ENCODE measurements around the gene FHIP1B.
"Not testable (repeated sequence)": the region's sequence is repeated elsewhere in the genome, so short reads cannot be mapped to it uniquely, and the experiment has no call there.

FHIP1B gene

DNA sequence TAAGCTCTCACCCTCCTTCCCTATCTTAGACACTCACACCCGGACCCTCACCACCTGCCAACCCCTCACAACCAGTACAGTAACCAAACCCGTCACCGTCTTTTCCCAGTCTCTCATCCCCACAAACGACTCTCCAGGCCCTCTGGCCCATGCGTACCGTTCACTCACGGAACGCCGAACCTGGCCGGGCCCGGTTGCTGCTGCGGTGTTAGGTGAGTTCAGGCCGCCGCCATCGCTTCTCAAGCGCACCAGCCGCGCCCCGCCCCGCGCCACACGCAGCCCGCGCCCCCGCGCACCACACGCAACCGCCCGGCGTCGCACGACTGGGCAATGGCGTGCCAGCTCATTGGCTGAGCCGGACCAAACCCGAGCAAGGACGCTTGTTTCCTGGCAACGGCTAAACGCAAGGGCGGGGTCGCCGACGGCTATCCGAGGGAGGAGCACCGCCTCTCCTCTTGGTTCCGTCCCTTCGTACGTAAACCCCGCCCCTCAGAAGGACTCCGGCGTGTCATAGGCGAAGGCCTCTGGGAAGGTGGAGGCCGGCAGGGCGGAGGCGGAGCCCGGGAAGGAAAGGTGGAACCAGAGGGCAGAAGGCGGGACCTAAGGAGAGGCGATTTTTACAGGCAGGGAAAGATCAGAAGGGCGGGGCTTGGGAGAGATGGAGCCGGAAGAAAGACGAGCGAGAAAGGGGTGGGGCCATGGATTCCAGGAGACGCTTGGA is at the start of gene FHIP1B:
Gene FHIP1B, minus strand, starts transcription at position 250 of the 721 bp plus-strand sequence. CDS start 10,120 bp downstream, outside the sequence.
- peak; percentile 99 for DNase-seq (ENCODE audit: low read depth, low spot score)

DNA sequence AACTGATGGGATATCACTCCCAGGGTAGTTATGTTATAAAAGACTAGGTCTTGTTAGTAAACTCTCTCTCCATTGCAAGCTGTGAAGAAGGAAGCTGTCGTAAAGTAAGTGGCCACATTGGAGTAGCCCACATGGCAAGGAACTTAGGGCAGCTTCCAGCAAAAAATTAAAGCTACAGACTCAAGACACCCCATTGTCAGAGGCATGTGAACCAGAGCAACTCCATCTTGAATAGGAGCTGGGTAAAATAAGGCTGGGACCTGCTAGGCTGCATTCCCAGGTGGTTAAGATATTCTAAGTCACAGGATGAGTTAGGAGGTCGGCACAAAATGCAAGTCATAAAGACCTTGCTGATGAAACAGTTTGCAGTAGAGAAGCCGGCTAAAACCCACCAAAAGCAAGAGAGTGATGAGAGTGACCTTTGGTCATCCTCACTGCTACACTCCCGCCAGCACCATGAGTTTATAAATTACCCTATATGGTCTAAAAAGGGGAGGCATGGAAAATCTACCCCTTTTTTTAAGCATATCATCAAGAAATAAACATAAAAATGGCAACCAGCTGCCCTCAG is 49.1 kb upstream of the FHIP1B start:
- no peak for DNase-seq (ENCODE audit: low read depth, low spot score)

DNA sequence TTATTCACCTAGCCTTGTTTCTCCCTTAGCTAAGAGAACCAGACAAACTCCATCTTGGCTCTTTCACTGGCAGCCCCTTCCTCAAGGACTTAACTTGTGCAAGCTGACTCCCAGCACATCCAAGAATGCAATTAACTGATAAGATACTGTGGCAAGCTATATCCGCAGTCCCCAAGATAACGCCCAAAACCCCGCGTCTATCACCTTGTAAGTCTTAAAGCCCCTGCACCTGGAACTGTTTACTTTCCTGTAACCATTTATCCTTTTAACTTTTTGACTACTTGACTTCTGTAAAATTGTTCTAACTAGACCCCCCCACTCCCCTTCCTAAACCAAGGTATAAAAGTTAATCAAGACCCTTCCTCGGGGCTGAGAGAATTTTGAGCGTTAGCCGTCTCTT is 46.4 kb upstream of the FHIP1B start:
- not testable (repeated sequence) for DNase-seq (ENCODE audit: low read depth, low spot score)

- DNase-seq (ENCODE audit: low read depth, low spot score) = no peak
Observed at GRCh38 chr11:6273188-6273587, 38.8 kb upstream of the FHIP1B start.

GRCh38 chr11:6271598-6271997 is 37.2 kb upstream of the FHIP1B start:
- no peak for DNase-seq (ENCODE audit: low read depth, low spot score)

DNA sequence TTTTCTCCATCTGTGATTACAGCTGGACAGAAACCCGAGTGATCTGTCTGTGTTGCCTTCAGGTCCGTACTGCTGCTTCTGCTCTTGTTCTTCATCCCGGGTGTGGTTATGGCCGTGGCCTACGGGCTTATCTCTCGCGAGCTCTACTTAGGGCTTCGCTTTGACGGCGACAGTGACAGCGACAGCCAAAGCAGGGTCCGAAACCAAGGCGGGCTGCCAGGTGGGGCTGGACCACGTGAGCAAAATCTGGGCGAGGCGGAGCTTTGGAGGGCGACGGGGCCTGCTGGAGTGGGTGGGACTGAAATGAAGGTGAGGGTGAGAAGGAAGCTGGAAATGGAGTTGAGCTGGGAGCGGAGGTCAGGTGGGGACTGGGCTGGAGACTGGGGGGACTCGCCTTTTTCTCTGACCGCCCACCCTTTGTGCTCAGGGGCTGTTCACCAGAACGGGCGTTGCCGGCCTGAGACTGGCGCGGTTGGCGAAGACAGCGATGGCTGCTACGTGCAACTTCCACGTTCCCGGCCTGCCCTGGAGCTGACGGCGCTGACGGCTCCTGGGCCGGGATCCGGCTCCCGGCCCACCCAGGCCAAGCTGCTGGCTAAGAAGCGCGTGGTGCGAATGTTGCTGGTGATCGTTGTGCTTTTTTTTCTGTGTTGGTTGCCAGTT is 36.3 kb upstream of the FHIP1B start:
- no peak for DNase-seq (ENCODE audit: low read depth, low spot score)

DNA sequence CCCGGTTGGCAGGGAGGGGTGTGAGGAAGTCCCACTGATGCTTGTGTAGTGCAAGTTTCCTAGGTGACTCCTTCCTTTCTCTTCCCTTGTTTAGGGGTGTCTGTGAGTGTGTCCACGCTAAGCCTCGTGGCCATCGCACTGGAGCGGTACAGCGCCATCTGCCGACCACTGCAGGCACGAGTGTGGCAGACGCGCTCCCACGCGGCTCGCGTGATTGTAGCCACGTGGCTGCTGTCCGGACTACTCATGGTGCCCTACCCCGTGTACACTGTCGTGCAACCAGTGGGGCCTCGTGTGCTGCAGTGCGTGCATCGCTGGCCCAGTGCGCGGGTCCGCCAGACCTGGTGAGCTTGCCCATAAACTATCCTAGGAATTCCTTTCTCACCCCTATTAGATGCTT is 35.6 kb upstream of the FHIP1B start:
- no peak for DNase-seq (ENCODE audit: low read depth, low spot score)

DNA sequence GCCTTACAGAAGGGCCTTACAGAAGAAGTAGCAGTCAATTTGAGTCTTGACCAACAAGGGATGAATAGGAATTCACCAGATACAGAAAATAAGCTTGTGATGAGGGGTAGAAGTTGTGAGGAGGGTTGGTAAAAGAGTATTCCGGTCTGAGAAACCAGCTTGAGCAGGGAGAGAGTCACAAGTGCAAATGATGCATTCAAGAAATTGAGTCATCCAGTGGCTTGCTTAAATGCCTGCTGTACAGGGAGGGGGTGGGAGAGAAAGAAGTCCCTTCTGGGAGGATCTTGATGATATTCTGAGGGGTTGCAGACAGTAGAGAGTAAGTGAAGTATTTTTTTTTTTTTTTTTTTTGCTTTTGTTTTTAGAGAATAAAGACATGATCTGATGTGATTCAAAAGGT is 34.4 kb upstream of the FHIP1B start:
- DNase-seq (ENCODE audit: low read depth, low spot score) = no peak

- DNase-seq (ENCODE audit: low read depth, low spot score) = no peak
Observed at GRCh38 chr11:6263662-6264061, 29.2 kb upstream of the FHIP1B start.

GRCh38 chr11:6260207-6260726 is 25.8 kb upstream of the FHIP1B start:
- no peak for DNase-seq (ENCODE audit: low read depth, low spot score)

DNA sequence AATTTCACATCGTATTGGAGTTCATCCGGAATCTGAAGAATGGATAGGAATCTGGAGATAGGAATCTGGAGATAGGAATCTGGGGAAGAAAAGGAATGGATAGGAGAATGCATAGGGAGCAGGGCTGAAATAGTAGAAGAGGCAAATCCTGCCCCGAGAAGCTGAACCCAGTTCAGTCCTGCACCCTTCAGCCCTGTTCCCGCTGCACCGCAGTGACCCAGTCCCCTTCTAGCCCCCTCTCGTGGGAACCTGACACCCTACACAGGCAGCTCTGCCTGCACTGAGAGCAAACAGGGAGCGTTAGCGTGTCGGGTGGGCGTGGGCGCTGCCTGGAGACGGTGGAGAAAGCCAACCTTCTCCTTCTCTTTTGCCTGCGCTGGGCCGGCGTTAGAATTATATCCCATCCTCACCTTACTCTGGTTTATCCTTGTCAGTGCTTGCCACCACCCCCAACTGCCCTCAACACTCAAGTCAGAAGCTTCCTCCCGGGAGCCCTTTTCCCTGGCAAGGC is 24.2 kb upstream of the FHIP1B start:
- DNase-seq (ENCODE audit: low read depth, low spot score) = no peak

GRCh38 chr11:6258141-6258540 is 23.7 kb upstream of the FHIP1B start:
- no peak for DNase-seq (ENCODE audit: low read depth, low spot score)

GRCh38 chr11:6253197-6253596 is 18.8 kb upstream of the FHIP1B start:
- no peak for DNase-seq (ENCODE audit: low read depth, low spot score)

- DNase-seq (ENCODE audit: low read depth, low spot score) = no peak
Observed at GRCh38 chr11:6251990-6252473, 17.6 kb upstream of the FHIP1B start.

DNA sequence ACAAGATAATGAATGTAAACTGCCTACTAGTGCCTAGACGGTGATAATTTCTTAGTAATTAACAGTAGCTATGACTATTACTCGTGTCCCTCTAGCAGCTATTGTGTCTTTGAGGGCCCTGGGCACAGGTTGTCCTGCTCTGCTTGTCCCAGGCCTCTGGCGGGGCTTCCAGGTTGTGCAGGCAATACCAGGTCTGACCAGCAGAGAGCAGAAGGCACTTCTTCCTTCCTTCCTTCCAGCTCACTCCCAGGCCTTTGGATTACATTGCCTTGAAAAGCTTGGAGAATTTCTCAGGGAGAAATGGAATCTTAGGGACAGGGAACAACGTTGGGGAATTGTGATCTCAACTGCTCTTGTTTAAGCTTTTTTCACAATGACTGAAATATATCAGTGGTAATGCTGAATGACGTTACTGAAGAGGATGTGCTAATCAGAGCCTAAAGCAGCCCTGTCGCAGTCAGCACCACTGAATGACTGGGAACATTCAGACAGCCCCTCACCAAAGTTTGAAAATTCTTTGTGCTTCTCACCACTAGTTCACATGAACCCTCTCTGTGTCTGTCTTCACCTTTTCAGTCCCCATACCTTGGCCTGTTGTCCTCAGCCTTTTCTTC is 16.8 kb upstream of the FHIP1B start:
- DNase-seq (ENCODE audit: low read depth, low spot score) = no peak

- DNase-seq (ENCODE audit: low read depth, low spot score) = no peak
Observed at GRCh38 chr11:6249770-6250555, 15.5 kb upstream of the FHIP1B start.

DNA sequence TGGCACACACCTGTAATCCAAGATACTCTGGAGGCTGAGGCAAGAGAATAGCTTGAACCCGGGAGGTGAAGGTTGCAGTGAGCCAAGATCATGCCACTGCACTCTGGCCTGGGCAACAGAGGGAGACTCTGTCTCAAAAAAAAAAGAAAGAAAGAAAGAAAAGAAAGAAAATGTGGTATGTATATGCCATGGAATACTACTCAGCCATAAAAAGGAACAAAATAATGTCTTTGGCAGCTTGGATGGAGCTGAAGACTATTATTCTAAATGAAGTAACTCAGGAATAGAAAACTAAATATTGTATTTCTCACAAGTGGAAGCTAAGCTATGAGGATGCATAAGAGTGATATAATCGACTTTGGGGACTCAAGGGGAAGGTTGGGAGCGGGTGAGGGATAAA is 14.5 kb upstream of the FHIP1B start:
- not testable (repeated sequence) for DNase-seq (ENCODE audit: low read depth, low spot score)

- DNase-seq (ENCODE audit: low read depth, low spot score) = no peak
Observed at GRCh38 chr11:6248248-6248647, 13.8 kb upstream of the FHIP1B start.

DNA sequence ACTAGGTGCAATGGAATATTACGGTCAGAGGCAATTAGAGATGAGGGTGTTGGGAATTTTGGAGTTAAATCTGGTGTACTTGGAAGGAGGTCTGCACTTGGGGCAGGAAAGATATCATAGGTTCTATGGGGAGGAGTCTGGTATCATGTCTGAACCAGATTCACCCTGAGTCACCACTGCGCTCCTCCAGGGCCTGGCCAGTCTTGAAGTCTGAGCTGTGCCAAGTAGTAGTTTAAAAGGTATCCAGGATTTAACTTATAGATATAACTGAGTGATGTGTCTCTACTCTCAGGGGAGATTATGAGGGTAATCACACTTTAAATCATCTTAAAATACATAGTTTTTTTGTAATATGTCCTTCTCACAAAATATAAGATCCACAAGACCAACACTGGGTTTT is 11.1 kb upstream of the FHIP1B start:
- DNase-seq (ENCODE audit: low read depth, low spot score) = no peak

GRCh38 chr11:6241316-6241715 is 6.9 kb upstream of the FHIP1B start:
- no peak for DNase-seq (ENCODE audit: low read depth, low spot score)

DNA sequence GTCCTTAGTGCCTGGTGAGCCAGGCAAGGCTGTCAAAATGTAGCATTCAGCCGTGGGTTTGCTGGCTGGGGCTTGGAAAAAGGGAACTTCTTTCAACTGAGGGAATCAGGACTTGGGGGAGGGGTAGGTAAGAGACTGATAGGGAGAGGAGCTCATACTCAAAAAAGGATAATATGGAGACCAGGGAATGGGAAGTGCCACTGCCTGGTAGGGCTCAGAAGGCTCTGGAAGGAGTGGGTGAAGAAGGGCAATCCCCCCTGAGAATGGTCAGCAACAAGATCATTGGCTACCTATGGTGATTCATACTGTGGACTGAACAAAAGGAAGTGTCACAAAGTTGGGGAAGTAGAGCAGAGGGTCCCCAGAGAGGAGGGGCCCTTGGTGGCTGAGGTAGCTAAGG is 6.3 kb upstream of the FHIP1B start:
- DNase-seq (ENCODE audit: low read depth, low spot score) = no peak
